ENCODE data around the gene PLCB4.

DNA sequence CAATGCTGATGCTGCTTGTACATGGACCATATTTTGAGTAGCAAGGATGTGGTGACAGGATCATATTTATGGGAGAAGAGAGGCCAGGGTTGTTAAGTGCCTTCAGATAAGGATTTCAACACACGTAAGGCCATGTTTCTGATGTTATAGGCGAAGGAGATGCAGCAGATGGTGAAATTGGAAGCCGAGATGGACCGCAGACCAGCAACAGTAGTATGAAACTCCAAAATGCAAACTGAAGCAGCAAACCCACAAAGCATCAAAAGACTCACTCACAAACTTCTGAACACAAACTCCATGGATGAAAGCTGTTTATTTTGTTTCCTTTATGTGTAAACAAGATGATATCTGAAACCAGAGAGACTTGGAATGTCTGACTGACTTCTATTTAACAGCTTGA lies 409.9 kb downstream of the PLCB4 start:
- no peak for TF ChIP-seq CTCF (IDR thresholded peaks at IDR 0.05)
- no peak for TF ChIP-seq POLR2A (IDR thresholded peaks at IDR 0.05)
